NCI-H69 (cell line): Measurements from ENCODE around the gene UBE3B.

Experiments
- DNase-seq: peaks from one replicate; lab custom pipeline; 2025; lab: John Stamatoyannopoulos, UW

UBE3B gene

GRCh38 chr12:109497675-109498074 is 20.2 kb downstream of the UBE3B start:
- no peak for DNase-seq

GRCh38 chr12:109500406-109501185 is 23.2 kb downstream of the UBE3B start:
- DNase-seq, result no peak

GRCh38 chr12:109501299-109501698 is 23.9 kb downstream of the UBE3B start:
- no peak for DNase-seq

- no peak for DNase-seq
Measured at GRCh38 chr12:109502332-109502731, 24.9 kb downstream of the UBE3B start.

- no peak for DNase-seq
Measured at GRCh38 chr12:109503611-109504010, 26.2 kb downstream of the UBE3B start.

- peak; percentile 41 for DNase-seq
Measured at GRCh38 chr12:109504068-109504467, 26.6 kb downstream of the UBE3B start.

- DNase-seq, result peak; percentile 24
Measured at GRCh38 chr12:109510196-109510595, 32.8 kb downstream of the UBE3B start.

- DNase-seq, result no peak
Measured at GRCh38 chr12:109512608-109513007, 35.2 kb downstream of the UBE3B start.

- DNase-seq, result no peak
Measured at GRCh38 chr12:109513051-109513450, 35.6 kb downstream of the UBE3B start.

GRCh38 chr12:109513977-109514376 is 36.5 kb downstream of the UBE3B start:
- DNase-seq, result no peak

GRCh38 chr12:109517619-109518018 is 40.2 kb downstream of the UBE3B start:
- DNase-seq, result no peak

GRCh38 chr12:109518820-109519665 is 41.6 kb downstream of the UBE3B start:
- DNase-seq, result peak; percentile 66

- DNase-seq, result no peak
Measured at GRCh38 chr12:109519787-109520186, 42.4 kb downstream of the UBE3B start.

- DNase-seq, result no peak
Measured at GRCh38 chr12:109521831-109522230, 44.4 kb downstream of the UBE3B start.

GRCh38 chr12:109523071-109523470 is 45.6 kb downstream of the UBE3B start:
- peak; percentile 69 for DNase-seq

- peak; percentile 35 for DNase-seq
Measured at GRCh38 chr12:109523504-109523903, 46.1 kb downstream of the UBE3B start.

GRCh38 chr12:109524466-109525278 is 47.2 kb downstream of the UBE3B start:
- no peak for DNase-seq

- DNase-seq, result no peak
Measured at GRCh38 chr12:109525279-109525585, 47.8 kb downstream of the UBE3B start.

GRCh38 chr12:109527489-109528123 is 50.2 kb downstream of the UBE3B start:
- no peak for DNase-seq

- DNase-seq, result no peak
Measured at GRCh38 chr12:109529691-109530640, 52.5 kb downstream of the UBE3B start.

GRCh38 chr12:109531411-109531810 is 54.0 kb downstream of the UBE3B start:
- no peak for DNase-seq
